Effector memory CD8-positive, alpha-beta T cell (primary cell): Measurements from ENCODE around the gene RPS19BP1.

Experiments used
- ATAC-seq: fragments of 150-1000 bp; cut with Tn5 transposase; replicated peaks from 2 replicates; pipeline ENCODE4 v1.10.0; 2021; ENCODE audit warnings: mild to moderate bottlenecking, moderate library complexity
- DNase-seq, 3 experiments: peaks; one replicate each; pipeline ENCODE4 v3.0.0; 2021
- H3K27ac Mint-ChIP-seq, 2 donors: one replicate each; pipeline ENCODE4 v1.8.0; 2022; ENCODE audit warnings: mild to moderate bottlenecking in 2 of 2, mixed read lengths in 2 of 2, moderate library complexity in 2 of 2
- H3K27me3 Mint-ChIP-seq, 2 donors: one replicate each; pipeline ENCODE4 v1.8.0; 2022; ENCODE audit warnings: mixed read lengths in 2 of 2
- H3K36me3 Mint-ChIP-seq: one replicate; pipeline ENCODE4 v1.8.0; 2022; ENCODE audit warnings: mild to moderate bottlenecking, moderate library complexity, mixed read lengths; ENCODE audit not compliant: insufficient read depth
- H3K4me1 Mint-ChIP-seq, 2 donors: one replicate each; pipeline ENCODE4 v1.8.0; 2022; ENCODE audit warnings: low read depth in 2 of 2, mixed read lengths in 2 of 2
- H3K4me3 Mint-ChIP-seq, 2 donors: one replicate each; pipeline ENCODE4 v1.8.0; 2022; ENCODE audit warnings: mild to moderate bottlenecking in 2 of 2, mixed read lengths in 2 of 2, moderate library complexity in 2 of 2
- H3K9me3 Mint-ChIP-seq, 2 donors: one replicate each; pipeline ENCODE4 v1.8.0; 2022; ENCODE audit warnings: mixed read lengths in 2 of 2

RPS19BP1 gene

GRCh38 chr22:39481595-39481994 lies 51.0 kb downstream of the RPS19BP1 start:
- ATAC-seq (no peak), DNase-seq (no peak)
- no peaks in the 10 kb centered on the region for H3K9me3 Mint-ChIP-seq
- H3K4me1 Mint-ChIP-seq = no peaks in the 10 kb centered on the region
- no peak overlapping the region for H3K27ac Mint-ChIP-seq
- H3K36me3 Mint-ChIP-seq = peaks cover 10% of the 10 kb centered on the region
- H3K4me3 Mint-ChIP-seq = no peak overlapping the region
- H3K27me3 Mint-ChIP-seq = peaks cover 0 to 15% of the 10 kb centered on the region in 2 donors

GRCh38 chr22:39481054-39481453 lies 51.5 kb downstream of the RPS19BP1 start:
- no peak for DNase-seq
- peaks cover 8% of the 10 kb centered on the region for H3K36me3 Mint-ChIP-seq
- H3K4me3 Mint-ChIP-seq = no peak overlapping the region
- no peak for ATAC-seq
- peaks cover 0 to 15% of the 10 kb centered on the region in 2 donors for H3K27me3 Mint-ChIP-seq
- H3K9me3 Mint-ChIP-seq = no peaks in the 10 kb centered on the region
- H3K27ac Mint-ChIP-seq = no peak overlapping the region
- no peaks in the 10 kb centered on the region for H3K4me1 Mint-ChIP-seq

- no peaks in the 10 kb centered on the region for H3K4me1 Mint-ChIP-seq
- no peak overlapping the region for H3K4me3 Mint-ChIP-seq
- peaks cover 0 to 15% of the 10 kb centered on the region in 2 donors for H3K27me3 Mint-ChIP-seq
- H3K27ac Mint-ChIP-seq = no peak overlapping the region
- H3K9me3 Mint-ChIP-seq = no peaks in the 10 kb centered on the region
- no peak for ATAC-seq
- no peak for DNase-seq
- H3K36me3 Mint-ChIP-seq = peaks cover 8% of the 10 kb centered on the region
Measured at GRCh38 chr22:39480557-39480956, 52.0 kb downstream of the RPS19BP1 start.

GRCh38 chr22:39479254-39479653 lies 53.3 kb downstream of the RPS19BP1 start:
- no peaks in the 10 kb centered on the region for H3K4me1 Mint-ChIP-seq
- ATAC-seq = no peak
- H3K27me3 Mint-ChIP-seq = peaks cover 0 to 15% of the 10 kb centered on the region in 2 donors
- H3K27ac Mint-ChIP-seq = no peak overlapping the region
- no peak for DNase-seq
- H3K4me3 Mint-ChIP-seq = no peak overlapping the region
- H3K9me3 Mint-ChIP-seq = no peaks in the 10 kb centered on the region
- peaks cover 8% of the 10 kb centered on the region for H3K36me3 Mint-ChIP-seq
